Astrocyte of the spinal cord (primary cell): ENCODE measurements around the gene ACVR1C.
A peak's percentile ranks its signal among the peaks of the same experiment; 100 is the strongest.
"Not testable (repeated sequence)": the region's sequence is repeated elsewhere in the genome, so short reads cannot be mapped to it uniquely, and the experiment has no call there.

Experiments
- DNase-seq: peaks from one replicate; pipeline ENCODE4 v3.0.0; 2011; ENCODE audit warnings: low read depth, low spot score
- H3K4me3 ChIP-seq: 2 replicates; pipeline ENCODE4 v1.5.1; 2011; ENCODE audit warnings: low read depth, mild to moderate bottlenecking, low read length, moderate library complexity
- CTCF ChIP-seq: IDR thresholded peaks from 2 replicates; pipeline ENCODE4 v1.5.1; 2012; ENCODE audit warnings: low read depth, mild to moderate bottlenecking, low read length, inconsistent platforms
- in situ Hi-C: cut with HindIII; loops from 2 replicates; pipeline ENCODE4 v1.10.0; 2017; ENCODE audit warnings: low sequenced_read_pairs

ACVR1C gene

GRCh38 chr2:157592948-157593347 lies 35.7 kb downstream of the ACVR1C start:
- DNase-seq, result peak; percentile 10
- peak; percentile 23 for TF ChIP-seq CTCF
- H3K4me3 ChIP-seq, result no peak overlapping the region
- in situ Hi-C loops, result no loop called here

GRCh38 chr2:157592374-157592773 lies 36.3 kb downstream of the ACVR1C start:
- H3K4me3 ChIP-seq, result no peak overlapping the region
- TF ChIP-seq CTCF, result no peak
- in situ Hi-C loops, result no loop called here
- no peak for DNase-seq

- in situ Hi-C loops, result no loop called here
- TF ChIP-seq CTCF, result no peak
- no peak overlapping the region for H3K4me3 ChIP-seq
- no peak for DNase-seq
Measured at GRCh38 chr2:157587576-157587975, 41.1 kb downstream of the ACVR1C start.

GRCh38 chr2:157574165-157574564 lies 54.5 kb downstream of the ACVR1C start:
- DNase-seq, result no peak
- in situ Hi-C loops, result no loop called here
- no peak overlapping the region for H3K4me3 ChIP-seq
- TF ChIP-seq CTCF, result no peak

GRCh38 chr2:157572725-157573124 lies 55.9 kb downstream of the ACVR1C start:
- in situ Hi-C loops, result no loop called here
- no peak for DNase-seq
- TF ChIP-seq CTCF, result peak; percentile 26

GRCh38 chr2:157566623-157567022 lies 62.0 kb downstream of the ACVR1C start:
- H3K4me3 ChIP-seq, in situ Hi-C loops, DNase-seq: not testable (repeated sequence)

More at GRCh38 chr2:157572725-157573124, 55.9 kb downstream of the ACVR1C start:
- H3K4me3 ChIP-seq, result no peak overlapping the region

- in situ Hi-C loops, DNase-seq, H3K4me3 ChIP-seq: not testable (repeated sequence)
Measured at GRCh38 chr2:157566113-157566512, 62.6 kb downstream of the ACVR1C start.

GRCh38 chr2:157565550-157565949 lies 63.1 kb downstream of the ACVR1C start:
- in situ Hi-C loops, result no loop called here
- H3K4me3 ChIP-seq, result no peak overlapping the region
- no peak for DNase-seq
- no peak for TF ChIP-seq CTCF
